Measurements from ENCODE around the gene BCCIP.
A peak's percentile ranks its signal among the peaks of the same experiment; 100 is the strongest.

The BCCIP gene
- 25.9 to 33.8 (median 27.5) reads per million in 4 donors for total RNA-seq

DNA sequence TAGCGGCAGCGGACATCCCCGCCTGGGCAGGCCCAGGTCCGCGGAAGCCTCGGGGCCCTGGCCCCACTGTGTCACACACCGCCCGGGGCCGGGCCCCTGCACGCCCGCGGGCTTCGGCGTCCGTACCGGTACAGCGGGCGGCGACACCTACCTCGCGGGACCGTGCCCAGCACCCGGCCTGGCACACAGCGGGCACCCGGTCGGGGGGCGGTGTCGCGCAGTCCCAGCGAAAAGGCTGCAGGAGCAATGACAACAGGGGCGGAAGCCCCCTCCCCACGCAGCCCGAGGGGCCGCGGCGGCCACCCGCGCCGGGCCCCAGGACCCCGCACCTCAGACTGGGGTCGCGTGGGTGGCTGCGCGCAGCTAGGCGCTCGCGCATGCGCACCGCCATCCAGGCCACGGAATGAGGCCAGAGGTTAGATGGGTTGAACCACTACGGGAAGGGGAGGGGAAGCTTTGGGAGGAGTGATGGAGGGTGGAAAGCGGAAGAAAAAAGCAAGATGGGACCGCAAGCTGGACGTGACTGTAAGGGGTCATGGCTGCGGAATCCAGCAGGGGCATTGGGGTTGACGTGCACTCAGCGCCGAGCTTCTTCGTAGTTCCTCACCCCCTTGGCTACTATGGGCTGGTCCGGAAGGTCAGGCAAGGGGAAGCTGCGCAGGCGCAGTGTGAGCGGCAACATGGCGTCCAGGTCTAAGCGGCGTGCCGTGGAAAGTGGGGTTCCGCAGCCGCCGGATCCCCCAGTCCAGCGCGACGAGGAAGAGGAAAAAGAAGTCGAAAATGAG, at the start of gene BCCIP, which contains the start of gene UROS:
BCCIP (plus strand) TSS at position 669 of the 785 bp plus-strand sequence; CDS start at position 681, 12 bp downstream.
UROS (minus strand) TSS at position 381 of the 785 bp plus-strand sequence. CDS start 6,759 bp downstream, outside the sequence.
- DNase-seq = peak; percentile 85 to 90 (median 90)

DNA sequence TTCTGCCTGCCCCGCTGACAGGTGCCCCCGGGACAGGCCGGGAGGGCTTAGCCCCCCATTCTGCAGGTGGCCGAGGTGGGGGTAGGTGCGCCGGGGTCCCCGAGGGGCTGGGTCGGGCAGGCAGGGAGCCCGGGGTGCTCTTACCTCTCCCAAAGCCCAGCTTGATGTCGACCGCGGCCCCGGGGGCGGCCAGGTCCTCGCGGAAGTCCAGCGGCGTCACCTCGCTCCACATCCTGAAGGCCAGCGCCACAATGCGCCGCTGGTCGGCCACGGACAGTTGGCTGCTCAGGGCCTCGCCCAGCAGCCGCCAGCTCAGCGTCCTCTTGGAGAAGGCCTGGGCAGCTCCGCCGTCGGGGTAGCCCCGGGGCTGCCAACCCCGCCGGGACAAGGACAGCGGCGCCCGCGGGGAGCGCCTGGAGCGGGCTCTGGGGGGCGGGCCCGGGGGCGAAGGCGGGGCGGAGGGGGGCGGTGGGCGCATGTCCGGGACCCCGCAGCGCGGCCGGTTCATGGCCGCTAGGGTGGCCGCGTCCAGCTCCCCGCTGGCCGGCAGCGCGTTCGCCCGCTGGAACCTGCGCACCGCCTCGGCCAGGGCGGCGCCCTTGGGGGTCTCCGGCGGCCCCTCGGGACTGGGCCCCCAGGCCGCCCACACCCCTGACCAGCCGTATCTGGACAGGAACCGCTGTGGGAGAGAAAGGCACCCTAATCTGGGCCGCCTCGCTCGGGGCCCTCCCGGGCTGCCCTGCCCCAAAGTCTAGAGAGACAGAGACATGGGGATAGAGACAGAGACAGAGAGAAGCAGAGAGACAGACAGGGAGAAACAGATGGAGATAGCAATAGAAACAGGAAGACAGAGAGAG, 49.4 kb upstream of the BCCIP start:
- no peak for DNase-seq

DNA sequence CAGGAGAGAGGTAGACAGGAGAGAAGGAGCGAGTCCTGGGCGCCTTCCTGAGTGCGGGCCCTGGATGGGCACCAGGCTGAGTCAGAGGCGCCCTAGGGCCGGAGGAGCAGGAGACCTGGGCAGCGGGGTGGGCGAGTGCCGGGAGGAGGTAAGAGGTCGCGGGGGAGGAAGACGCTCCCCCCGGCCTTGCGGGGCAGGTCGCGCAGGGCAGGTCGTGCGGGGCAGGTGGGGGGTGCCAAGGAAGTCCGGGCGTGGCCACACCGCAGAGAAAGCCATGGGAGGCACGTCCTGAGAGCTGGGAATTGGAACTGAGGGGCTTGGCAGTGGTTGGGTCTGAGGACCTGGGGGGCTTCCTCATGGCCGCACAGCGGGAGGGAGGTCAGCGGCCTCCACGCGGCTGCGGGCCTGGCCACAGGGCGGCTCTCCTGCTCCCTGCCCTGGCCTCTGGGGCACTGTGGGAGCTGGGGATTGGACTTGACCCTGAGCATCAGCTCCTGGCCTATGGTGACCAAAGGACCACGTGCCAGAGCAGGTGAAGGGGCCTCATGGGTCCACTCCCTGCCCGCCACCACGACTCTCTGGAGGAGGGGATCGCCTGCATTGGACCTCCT, 48.7 kb upstream of the BCCIP start:
- no peak for DNase-seq

DNA sequence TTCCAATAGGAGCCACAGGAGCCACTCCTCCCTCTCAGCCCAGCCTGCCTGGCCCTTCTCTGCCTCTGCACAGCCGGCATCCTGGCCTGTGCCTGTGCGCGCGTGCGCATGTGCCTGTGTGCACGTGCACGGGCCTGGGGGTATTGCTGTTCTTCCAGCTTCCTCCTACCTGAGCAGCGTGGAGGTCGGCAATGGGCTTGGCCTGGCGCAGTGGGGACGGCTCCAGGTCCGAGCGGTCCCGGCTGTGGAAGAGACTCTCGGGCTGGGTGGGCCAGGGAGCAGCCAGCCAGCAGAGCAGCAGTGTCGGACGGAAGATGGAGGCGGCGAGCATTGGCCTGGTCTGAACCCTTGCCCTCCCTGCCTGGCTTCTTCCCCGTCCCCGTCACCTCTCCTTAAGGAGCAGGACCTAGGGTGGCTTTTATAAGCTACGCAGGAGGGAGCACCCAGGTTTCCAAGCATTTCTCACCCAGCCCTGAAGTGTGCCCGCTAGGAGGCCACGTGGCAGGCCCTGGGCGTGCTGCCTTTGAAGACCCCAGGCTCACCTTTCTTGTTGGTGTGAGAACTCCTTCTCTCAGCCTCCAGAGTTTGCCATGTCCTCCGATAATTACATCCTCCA, 47.7 kb upstream of the BCCIP start, which contains the start of gene MMP21:
MMP21 (minus strand) TSS at position 331 of the 616 bp plus-strand sequence; CDS start at position 331, 0 bp downstream.
- no peak for DNase-seq

DNA sequence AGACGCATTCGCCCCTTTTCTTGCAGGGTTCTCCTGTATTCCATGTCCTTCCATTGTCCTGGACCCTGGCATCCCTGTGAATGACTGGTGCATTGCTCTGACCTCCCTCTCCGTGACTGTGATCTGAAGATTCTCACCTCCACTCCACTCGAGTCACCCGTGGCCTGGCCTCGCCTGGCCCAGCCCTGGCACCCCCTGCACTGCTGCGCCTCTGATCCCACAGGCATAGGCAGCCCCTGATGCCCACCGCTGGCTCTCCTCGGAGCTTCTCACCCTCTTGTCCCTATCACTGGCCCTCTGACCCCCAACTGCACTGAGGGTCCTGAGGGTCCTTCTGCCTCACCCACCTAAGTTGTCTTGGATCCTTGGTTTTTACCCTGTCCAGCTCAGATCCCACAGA, 45.5 kb upstream of the BCCIP start:
- DNase-seq = no peak

DNA sequence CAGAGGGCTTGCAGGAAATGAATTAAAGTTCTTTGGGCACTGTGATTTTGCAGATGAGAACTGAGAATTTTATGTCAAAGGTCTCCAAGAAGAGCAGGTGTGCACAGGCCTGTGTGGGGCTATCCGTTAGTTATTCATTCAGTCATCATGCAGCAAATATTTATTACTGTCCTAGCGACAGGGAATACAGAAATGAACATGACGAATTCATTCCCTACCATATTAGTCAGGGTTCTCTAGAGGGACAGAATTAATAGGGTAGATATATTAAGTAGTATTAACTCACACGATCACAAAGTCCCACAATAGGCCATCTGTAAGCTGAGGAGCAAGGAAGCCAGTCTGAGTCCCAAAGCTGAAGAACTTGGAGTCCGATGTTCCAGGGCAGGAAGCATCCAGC, 44.8 kb upstream of the BCCIP start:
- no peak for DNase-seq

DNA sequence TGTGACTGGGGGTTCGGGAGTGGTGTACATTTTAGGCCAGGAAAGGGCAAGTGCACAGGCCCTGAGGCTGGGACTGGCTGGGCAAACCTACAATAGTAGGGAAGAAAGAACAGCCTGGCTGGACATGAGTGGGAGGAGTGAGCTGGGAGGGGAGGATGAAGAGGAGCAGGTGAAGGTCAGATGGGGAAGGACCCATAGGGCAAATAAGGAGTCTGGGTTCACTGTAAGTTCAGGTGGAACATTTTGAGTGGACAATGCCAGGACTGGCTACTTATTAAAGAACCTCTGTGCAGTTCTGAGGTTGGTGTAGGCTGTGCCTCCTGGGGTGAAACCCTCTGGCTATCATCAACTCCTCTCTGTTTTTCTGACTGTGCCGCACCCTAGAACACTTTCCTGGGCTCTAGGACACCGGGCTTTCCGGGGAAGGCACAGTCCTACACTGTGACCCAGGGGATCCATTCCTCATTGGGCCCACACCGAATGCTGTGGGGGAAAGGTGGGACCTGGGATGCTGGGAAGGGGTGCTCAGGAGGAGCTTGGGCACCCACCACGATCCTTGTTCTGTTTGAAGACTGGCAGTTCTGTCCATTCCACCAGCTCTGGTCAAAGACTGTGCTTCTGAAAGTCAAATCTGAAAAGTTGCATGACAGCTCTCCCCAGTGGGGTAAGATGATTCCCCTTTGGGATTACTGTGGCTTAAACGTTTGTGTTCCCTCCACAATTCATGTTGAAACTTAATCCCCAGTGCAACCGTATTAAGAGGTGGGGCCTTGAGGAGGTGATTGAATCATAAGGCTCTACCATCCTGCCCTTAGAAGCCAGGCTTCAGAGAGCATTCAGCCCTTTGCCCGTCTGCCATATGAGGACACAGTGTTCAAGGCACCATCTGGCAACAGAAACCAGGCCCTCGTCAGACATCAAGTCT, 43.7 kb upstream of the BCCIP start:
- no peak for DNase-seq

DNA sequence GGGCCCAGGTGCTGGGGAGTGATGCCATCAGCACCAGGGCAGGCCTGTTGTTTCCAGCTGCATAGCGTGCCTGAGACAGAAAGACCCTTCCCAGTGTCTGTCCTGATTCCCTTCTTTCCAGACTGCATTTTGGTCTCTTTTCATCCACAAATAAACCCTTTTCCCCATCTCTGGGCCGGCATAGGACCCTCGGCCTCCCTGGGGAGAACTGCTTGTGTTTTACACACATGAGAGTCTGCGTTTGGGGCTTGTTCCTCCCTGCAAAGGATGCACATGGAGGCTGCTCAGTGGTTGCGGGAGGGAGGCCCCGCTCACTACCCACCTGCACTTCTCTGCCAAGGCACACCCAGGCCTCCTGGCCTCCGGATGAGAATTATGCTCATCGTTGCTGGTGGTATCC, 42.0 kb upstream of the BCCIP start:
- no peak for DNase-seq

DNA sequence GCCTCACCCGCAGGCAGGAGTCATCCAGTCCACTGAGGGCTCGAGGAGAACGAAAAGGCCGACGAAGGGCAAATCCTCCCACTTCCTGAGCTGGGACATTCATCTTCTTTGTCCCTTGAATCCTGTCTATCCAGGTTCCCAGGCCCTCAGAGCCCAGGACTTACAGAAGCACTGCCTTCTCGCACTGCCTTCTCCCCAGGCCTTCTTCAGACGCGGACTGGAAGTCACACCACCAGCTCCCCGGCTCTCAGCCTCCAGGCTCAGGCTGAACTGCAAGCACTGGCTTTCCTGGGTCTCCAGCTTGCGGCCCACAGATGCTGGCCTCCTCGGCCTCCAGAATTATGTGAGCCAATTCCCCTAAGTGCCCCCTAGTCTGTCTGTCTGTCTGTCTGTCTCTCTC, 41.3 kb upstream of the BCCIP start:
- no peak for DNase-seq

DNA sequence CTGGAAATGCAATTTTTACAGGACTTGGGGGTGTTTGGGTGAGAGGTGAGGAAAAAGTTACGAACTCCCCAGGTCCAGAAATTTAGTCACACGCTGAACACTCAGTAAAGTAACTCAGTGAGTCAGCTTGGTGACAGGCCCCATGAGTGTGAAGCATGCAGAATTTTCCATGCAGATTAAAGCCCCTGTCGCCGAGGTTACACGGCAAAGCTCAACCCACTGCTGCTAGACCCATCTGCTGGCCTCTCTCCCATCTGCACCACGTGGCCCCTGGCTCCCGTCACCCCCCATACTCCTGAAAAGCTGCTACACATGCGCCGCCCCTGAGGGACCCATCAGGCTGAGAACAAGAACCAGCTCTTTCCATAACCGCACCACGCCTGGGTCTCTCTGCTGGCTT, 40.7 kb upstream of the BCCIP start:
- DNase-seq = no peak

DNA sequence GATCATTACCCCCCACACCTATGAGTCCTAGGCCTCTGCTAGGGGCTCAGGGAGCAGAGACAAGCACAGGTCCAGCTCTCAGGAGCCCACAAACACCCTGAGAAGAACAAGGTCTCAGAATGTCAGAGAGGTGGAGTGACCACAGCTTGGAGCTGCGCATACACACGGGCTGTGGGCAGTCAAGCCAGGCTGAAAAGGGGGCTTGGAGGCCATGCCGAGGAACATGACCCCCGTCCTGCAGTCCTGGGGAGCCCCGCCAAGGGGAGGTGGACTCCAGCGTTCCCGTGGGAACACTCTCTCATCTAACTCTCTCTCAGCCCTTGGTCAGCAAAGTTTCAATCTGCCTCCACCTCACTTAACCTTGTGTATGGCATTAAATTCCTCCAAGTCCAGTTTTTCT, 39.9 kb upstream of the BCCIP start:
- no peak for DNase-seq

DNA sequence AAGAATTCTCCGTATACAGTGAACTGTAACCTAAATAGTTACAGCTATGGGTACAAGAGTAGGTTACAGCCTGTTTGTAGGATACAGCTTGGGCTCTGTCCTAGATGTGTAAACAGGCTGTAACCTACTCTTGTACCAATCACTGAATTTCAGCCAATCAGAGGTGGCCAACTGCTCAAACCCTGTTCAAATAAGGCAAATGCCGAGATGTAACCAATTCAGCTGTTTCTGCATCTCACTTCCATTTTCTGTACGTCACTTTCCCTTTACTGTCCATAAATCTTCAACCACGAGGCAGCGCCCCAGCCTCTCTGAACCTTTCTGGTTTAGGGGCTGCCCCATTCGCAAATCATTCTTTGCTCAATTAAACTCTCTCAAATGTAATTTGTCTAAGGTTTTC, 39.4 kb upstream of the BCCIP start:
- DNase-seq = no peak

DNA sequence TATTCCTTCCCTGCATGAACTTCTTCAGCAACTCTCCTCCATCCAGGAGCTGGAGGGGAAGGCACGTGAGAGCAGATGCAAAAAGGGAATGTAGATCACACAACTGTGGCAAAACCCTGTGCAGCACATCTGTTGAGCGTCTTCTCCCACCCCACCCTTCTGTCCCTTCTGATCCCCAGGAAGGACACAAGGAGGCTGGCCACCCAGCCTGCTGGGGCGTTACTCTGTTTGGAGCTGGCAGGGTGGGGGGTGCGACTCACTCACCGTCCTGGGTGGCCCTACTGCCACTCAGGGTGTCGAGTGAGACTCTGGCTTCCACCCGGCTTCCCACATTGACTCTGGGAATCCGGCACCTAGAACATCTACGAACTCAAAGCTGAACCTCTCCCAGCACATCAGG, 37.6 kb upstream of the BCCIP start:
- no peak for DNase-seq

DNA sequence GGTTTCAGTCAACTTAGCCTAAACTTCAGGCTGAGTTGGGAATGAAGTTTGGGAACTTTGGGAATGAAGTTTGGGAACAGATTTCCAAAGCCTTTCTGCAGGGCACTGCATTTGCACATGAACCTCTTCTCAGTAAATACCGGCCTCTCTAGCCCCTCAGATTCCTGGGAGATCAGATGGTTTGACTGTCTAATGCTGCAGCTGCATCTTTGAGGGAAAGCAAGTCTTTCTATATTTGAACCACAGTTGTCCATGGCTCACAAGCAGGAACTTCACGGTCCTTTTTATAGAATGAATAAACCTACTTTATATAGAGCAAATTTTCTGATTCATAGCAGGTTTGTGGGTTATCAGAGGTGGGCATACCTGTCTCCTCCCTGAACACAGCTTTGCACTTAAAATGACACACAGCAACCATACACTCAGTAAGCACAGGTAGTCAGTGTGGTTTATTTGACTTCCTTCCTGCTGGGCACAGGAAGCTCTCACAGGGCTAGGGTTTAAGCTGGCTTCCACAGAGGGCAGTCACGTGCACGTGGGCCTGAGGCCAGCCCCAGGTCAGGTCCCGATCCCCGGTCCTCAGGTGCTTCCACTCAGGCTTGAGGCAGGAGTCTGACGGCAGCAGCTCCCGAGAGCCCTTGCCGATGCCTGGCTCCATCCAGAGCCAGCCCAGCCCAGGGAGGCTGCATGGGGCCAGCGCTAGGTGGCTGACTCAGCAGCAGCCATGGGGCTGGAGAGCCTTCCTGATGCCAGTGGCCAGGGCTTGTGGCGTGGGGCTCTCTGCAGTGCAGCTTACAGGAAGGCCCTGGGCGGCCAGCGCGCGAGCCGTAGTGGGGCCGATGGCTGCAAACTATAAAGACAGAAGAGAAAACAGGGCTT, 35.0 kb upstream of the BCCIP start:
- DNase-seq = peak in 1 of 5 donors; percentile 21

DNA sequence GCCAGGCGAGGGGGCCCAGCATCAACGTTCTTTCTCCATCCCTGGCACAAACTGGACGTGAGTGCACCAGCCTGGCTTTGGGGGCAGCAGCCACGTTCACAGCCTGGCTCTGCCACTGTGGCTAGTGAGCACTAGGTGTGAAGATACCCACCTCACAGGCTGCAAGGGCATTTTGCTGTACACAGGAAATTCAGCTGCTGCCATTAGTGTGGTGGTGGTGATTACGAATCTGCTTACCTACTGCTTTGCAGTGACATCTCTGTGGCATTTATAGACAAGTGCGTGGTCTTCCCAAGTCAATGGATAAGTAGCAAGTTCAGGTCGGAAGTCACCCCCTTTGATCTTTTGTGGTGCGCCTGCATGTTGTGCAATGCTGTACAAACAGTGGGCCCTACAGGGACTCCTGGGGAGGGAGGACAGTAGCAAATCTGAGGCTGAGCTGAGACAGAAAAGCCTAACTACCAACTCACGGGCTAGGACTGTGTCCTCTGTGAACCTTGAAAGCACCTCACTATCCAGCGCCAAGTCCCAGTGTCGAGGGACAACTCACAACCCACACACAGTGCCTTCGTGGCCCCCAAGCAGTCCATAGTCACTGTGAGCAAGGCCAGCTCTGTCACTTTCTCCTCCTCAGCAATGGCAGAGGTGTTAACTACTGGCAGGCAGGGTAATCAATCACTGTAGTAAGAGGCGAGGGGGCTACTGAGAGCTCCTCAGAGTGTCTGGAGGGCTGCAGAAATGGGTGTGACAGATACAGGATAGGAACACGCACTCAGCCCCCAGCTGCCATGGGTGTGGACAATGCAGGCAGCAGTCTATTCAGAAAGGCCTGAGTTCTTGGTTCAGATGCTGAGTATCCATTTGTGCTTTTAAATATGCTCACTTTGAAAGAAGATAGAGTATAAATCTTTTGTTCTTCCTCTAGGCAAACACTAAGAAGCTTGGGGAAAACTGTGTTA, 30.7 kb upstream of the BCCIP start:
- DNase-seq = no peak

DNA sequence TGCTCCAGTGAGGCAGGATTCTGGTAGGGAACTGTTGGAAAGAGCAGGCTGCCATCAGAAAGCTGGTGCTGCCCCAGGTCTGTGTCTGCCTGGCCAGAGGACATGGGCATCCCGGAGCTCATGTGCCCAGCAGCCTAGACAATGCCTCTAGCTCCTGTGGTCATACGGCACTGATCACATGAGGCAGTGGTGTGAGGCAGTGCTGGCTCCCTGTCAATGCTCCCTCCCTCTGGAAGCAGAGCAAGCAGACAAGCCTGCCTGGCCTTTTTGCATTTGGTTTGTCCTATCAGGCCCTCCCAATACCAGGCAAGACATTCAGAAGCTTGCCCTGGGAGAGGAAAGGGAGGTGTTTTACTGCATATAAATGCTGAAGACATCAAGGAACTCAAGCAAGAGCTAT, 28.2 kb upstream of the BCCIP start:
- no peak for DNase-seq

DNA sequence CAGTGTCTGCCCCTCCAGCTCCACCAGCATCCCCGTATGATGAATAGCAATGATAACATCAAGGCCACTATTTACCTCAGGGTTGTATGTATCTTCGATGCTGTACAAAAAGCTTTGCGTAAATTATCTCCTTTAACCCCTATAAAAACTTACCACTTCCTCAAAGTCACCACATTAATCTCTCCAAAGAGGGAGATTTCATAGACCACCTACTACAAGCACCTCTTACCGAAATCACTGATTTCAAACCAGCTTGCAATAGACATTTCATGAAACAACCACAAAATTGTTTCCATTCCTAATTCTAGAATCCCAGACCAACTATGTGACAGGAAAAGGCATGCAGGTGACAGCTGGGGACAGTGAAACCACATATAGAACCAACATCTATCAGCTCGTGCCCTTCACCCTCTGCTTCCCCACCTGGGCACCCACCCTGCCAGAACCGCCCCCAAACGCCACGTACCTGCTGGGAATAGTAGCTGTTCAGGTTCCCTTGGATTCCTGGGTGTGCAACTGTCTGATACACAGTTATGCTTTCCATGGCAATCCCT, 27.6 kb upstream of the BCCIP start:
- DNase-seq = no peak

DNA sequence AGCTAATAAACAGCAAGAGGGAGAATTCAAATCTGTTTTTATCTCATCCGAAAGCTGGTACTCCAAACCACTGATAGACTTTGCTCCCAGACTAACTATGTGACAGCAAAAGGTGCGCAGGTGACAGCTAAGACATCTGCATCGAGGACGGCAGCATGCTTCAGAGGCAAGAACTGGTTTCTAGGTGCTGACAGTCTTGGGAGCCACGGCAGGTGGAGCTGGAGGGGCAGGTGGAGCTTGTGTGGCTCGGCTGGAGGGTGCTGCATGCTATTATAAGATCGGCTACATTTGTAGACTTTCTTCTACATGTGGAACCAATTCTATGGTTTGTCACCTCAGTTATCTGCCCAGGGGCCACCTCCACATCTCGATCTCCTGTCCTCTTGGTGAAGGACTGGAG, 25.9 kb upstream of the BCCIP start:
- no peak for DNase-seq

Data from T-helper 1 cell (primary cell).